B cell (primary cell): ENCODE results near the gene ATRIP. TPM values are rescaled to one million over a fixed set of nuclear protein-coding genes. Genes with fewer than 3 reads are reported as not detected.
"Not testable (repeated sequence)": the region's sequence is repeated elsewhere in the genome, so short reads cannot be mapped to it uniquely, and the experiment has no call there.

ENCODE experiments used
- ATAC-seq: fragments of 200-7000 bp; cut with Tn5 transposase; one replicate; pipeline ENCODE4 v1.10.0; 2021; ENCODE audit warnings: low read depth, mild to moderate bottlenecking, moderate number of reproducible peaks, moderate library complexity
- CTCF ChIA-PET: fragments of 350-600 bp; sonication (Branson Sonifier 250); formaldehyde crosslinking; loops from one replicate; lab custom pipeline; 2021; ENCODE audit warnings: antibody characterized with exemption, inconsistent platforms; lab: Charles Lee
- POLR2A ChIA-PET: fragments of 350-600 bp; sonication (Branson Sonifier 250); formaldehyde crosslinking; loops from one replicate; lab custom pipeline; 2021; ENCODE audit warnings: antibody characterized with exemption; lab: Charles Lee
- DNase-seq: peaks from one replicate; pipeline ENCODE4 v3.0.0; 2013
- H2AFZ ChIP-seq: 2 replicates; pipeline ENCODE4 v1.6.1; 2012; ENCODE audit warnings: mild to moderate bottlenecking, low read depth, low read length; ENCODE audit not compliant: insufficient read depth, poor library complexity, severe bottlenecking
- H3K27ac ChIP-seq, 2 donors: 1 replicate in 1 of 2; 2 replicates in 1 of 2; pipeline ENCODE4 v1.5.1; 2012 to 2013; ENCODE audit warnings: low read length in 2 of 2, mild to moderate bottlenecking in 2 of 2, moderate library complexity in 1 of 2
- H3K27me3 ChIP-seq, 4 experiments: fragments of 200-600 bp in 1 of 4; sonication (generic) in 1 of 4; replicated peaks in 1 of 4; 1 replicate in 2 of 4; 2 replicates in 2 of 4; pipeline versions ENCODE4 v1.6.1 to v1.7.0; 2013 to 2016; ENCODE audit warnings: low read length in 3 of 4, mild to moderate bottlenecking in 2 of 4, mixed read lengths in 1 of 4, moderate library complexity in 1 of 4; ENCODE audit not compliant: insufficient read depth in 4 of 4, control insufficient read depth in 3 of 4; ENCODE audit errors: control extremely low read depth in 1 of 4
- H3K36me3 ChIP-seq, 2 experiments: replicated peaks in 1 of 2; 1 replicate in 1 of 2; 2 replicates in 1 of 2; pipeline versions ENCODE4 v1.6.1 to v1.7.1; 2013; ENCODE audit warnings: low read length in 1 of 2; ENCODE audit not compliant: insufficient read depth in 2 of 2, control insufficient read depth in 1 of 2; ENCODE audit errors: control extremely low read depth in 1 of 2, extremely low read depth in 1 of 2
- H3K4me1 ChIP-seq, 2 donors: fragments of 200-600 bp in 1 of 2; sonication (generic) in 1 of 2; 1 replicate in 1 of 2; 2 replicates in 1 of 2; pipeline versions ENCODE4 v1.5.1 to v1.6.1; 2013 to 2017; ENCODE audit warnings: low read length in 2 of 2; ENCODE audit not compliant: control insufficient read depth in 2 of 2, insufficient read depth in 2 of 2
- H3K4me2 ChIP-seq: replicated peaks from 2 replicates; pipeline ENCODE3; 2012; ENCODE audit warnings: mild to moderate bottlenecking, low read depth, low read length; ENCODE audit not compliant: poor library complexity, severe bottlenecking
- H3K4me3 ChIP-seq, 5 experiments: fragments of 200-600 bp in 1 of 5; sonication (generic) in 1 of 5; 1 replicate in 3 of 5; 2 replicates in 2 of 5; pipeline versions ENCODE4 v1.5.1 to v1.7.0; 2011 to 2016; ENCODE audit warnings: low read length in 4 of 5, mild to moderate bottlenecking in 4 of 5, low read depth in 2 of 5, control low read depth in 1 of 5, moderate library complexity in 1 of 5; ENCODE audit not compliant: insufficient read depth in 1 of 5; ENCODE audit errors: control extremely low read depth in 1 of 5, extremely low read depth in 1 of 5
- H3K79me2 ChIP-seq: fragments of 200-600 bp; sonication (generic); one replicate; pipeline ENCODE4 v1.6.0; 2016; ENCODE audit warnings: low read length; ENCODE audit not compliant: control insufficient read depth, insufficient read depth
- H3K9ac ChIP-seq: fragments of 200-600 bp; sonication (generic); 2 replicates; pipeline ENCODE4 v1.6.1; 2017; ENCODE audit warnings: mild to moderate bottlenecking, low read length, moderate library complexity
- H3K9me3 ChIP-seq, 3 donors: one replicate each; pipeline versions ENCODE4 v1.6.1 to v1.7.1; 2013; ENCODE audit warnings: low read length in 2 of 3; ENCODE audit not compliant: control insufficient read depth in 2 of 3, insufficient read depth in 1 of 3; ENCODE audit errors: control extremely low read depth in 1 of 3
- H4K20me1 ChIP-seq: 2 replicates; pipeline ENCODE4 v1.6.0; 2012; ENCODE audit warnings: mild to moderate bottlenecking, low read length; ENCODE audit not compliant: insufficient read depth, control insufficient read depth, poor library complexity, severe bottlenecking
- H3K27ac Mint-ChIP-seq: one replicate; pipeline ENCODE4 v1.8.0; 2021; ENCODE audit warnings: mixed read lengths
- H3K27me3 Mint-ChIP-seq: one replicate; pipeline ENCODE4 v1.8.0; 2021; ENCODE audit warnings: mixed read lengths
- H3K4me1 Mint-ChIP-seq: one replicate; pipeline ENCODE4 v1.8.0; 2021; ENCODE audit warnings: mixed read lengths
- H3K4me3 Mint-ChIP-seq: one replicate; pipeline ENCODE4 v1.8.0; 2021; ENCODE audit warnings: mixed read lengths
- H3K9me3 Mint-ChIP-seq: one replicate; pipeline ENCODE4 v1.8.0; 2022; ENCODE audit warnings: mixed read lengths; ENCODE audit not compliant: insufficient read depth
- CTCF ChIP-seq: fragments of 200-600 bp; IDR thresholded peaks from one replicate; pipeline ENCODE4 v1.8.0; 2022; ENCODE audit warnings: antibody characterized with exemption, mild to moderate bottlenecking
- EZH2 ChIP-seq: IDR thresholded peaks from 2 replicates; pipeline ENCODE4 v1.6.1; 2012; ENCODE audit warnings: borderline replicate concordance, low read depth, mild to moderate bottlenecking, moderate library complexity, low read length; ENCODE audit not compliant: insufficient read depth, poor library complexity, severe bottlenecking
- WGBS: methylation state at CpG from one replicate; pipeline ENCODE4 v1.1.5; 2013; ENCODE audit warnings: missing lambda C conversion rate; ENCODE audit not compliant: insufficient coverage; 5-methylcytosine and 5-hydroxymethylcytosine counted together
- intact Hi-C: fragments of 100-400 bp; cut with micrococcal nuclease; formaldehyde crosslinking; loops from one replicate; pipeline ENCODE4 v1.10.0; 2022
- polyA plus RNA-seq: library from polyadenylated mRNA; depleted of rRNA; stranded (reverse); fragments of >200 nt; gene quantifications from 2 replicates; pipeline ENCODE4 v1.2.3, GENCODE V29; 2012
- total RNA-seq, 2 donors: library from RNA; stranded (reverse); fragments of 120-200 nt in 1 of 2; gene quantifications; 1 replicate in 1 of 2; 2 replicates in 1 of 2; pipeline versions ENCODE4 v1.2.3 to v1.2.4, GENCODE V29; 2013 to 2022

The ATRIP gene
- total and polyA plus RNA-seq, 2 donors (not counting 1 experiment from before 2014, with no cell fraction given): 10.5 to 11.6 TPM

GRCh38 chr3:48473617-48473952 is 27.0 kb downstream of the ATRIP start:
- CTCF ChIA-PET: interaction anchor here (0.7 to 17.7 kb wide), 15 partner anchors 8 to 79 kb away, joined by 3 to 240 read pairs (median 4); partner anchors contain the start of genes CCDC51, SHISA5 and TMA7
- H2AFZ ChIP-seq: peak overlapping the region; percentile 79

GRCh38 chr3:48474031-48474430 is 27.5 kb downstream of the ATRIP start:
- ChIA-PET CTCF (interaction anchor here (0.6 to 17.7 kb wide), 14 partner anchors 8 to 75 kb away, joined by 3 to 240 read pairs (median 4); partner anchors contain the start of genes CCDC51, SHISA5 and TMA7), POLR2A (interaction anchor here (0.7 to 4.3 kb wide), 3 partner anchors 24 to 34 kb away, joined by 3 to 22 read pairs (median 5); partner anchors contain the start of genes CCDC51 and TMA7)
- H3K4me3 Mint-ChIP-seq, H3K9me3 Mint-ChIP-seq, DNase-seq, H2AFZ ChIP-seq, H4K20me1 ChIP-seq, ATAC-seq, H3K9ac ChIP-seq, intact Hi-C loops, H3K27me3 Mint-ChIP-seq, H3K9me3 ChIP-seq, H3K4me2 ChIP-seq, H3K4me3 ChIP-seq, H3K27me3 ChIP-seq: not testable (repeated sequence)
- H3K36me3 ChIP-seq: peaks cover 0 to 16% of the 10 kb centered on the region in 2 experiments
- H3K27ac ChIP-seq: peak overlapping the region in 1 of 2 donors; percentile 99
- Mint-ChIP-seq H3K4me1 (peaks cover 66% of the 10 kb centered on the region), H3K27ac (peak overlapping the region; percentile 53)
- H3K4me1 ChIP-seq: peaks cover 62 to 76% of the 10 kb centered on the region in 2 donors
- H3K79me2 ChIP-seq: peaks cover 86% of the 10 kb centered on the region
- 90% methylated on average over 2 of the region's 4 CpGs for WGBS

More at GRCh38 chr3:48473617-48473952, 27.0 kb downstream of the ATRIP start:
- intact Hi-C loops: loop anchor here (1.0 to 2.0 kb wide), 7 partner anchors 8 to 161 kb away; partner anchors contain the start of genes ATRIP, CCDC51, PFKFB4 and SLC26A6
- H3K4me1 Mint-ChIP-seq: peaks cover 66% of the 10 kb centered on the region
- Histone ChIP-seq H3K4me1 (peaks cover 62 to 76% of the 10 kb centered on the region in 2 donors), H3K9ac (peak overlapping the region; percentile 23), H3K9me3 (no peaks in the 10 kb centered on the region), H4K20me1 (peaks cover 10% of the 10 kb centered on the region), H3K79me2 (peaks cover 86% of the 10 kb centered on the region), H3K4me2 (peak overlapping the region; percentile 78), H3K27me3 (no peaks in the 10 kb centered on the region), H3K27ac (peak overlapping the region; percentile 96 to 99), H3K36me3 (peaks cover 0 to 21% of the 10 kb centered on the region in 2 experiments), H3K4me3 (no peak overlapping the region)
- no peaks in the 10 kb centered on the region for H3K27me3 Mint-ChIP-seq
- DNase-seq (no peak), ATAC-seq (no peak)
- WGBS: 100% methylated on average over 2 of the region's 5 CpGs
- POLR2A ChIA-PET: interaction anchor here (1.0 to 4.3 kb wide), 6 partner anchors 28 to 544 kb away, joined by 3 to 22 read pairs (median 6); partner anchors contain the start of genes CCDC51, SHISA5, TMA7 and WDR6
- H3K27ac Mint-ChIP-seq: peak overlapping the region; percentile 99
- TF ChIP-seq EZH2 (no peak), CTCF (no peak)
- H3K4me3 Mint-ChIP-seq: peak overlapping the region; percentile 93
- no peaks in the 10 kb centered on the region for H3K9me3 Mint-ChIP-seq
